Measurements from ENCODE around the gene PIAS4. TPM values are rescaled to one million over a fixed set of nuclear protein-coding genes. Genes with fewer than 3 reads are reported as not detected.

Gene PIAS4
- total RNA-seq, 1 experiment from 2014 or later = 29.3 TPM

DNA sequence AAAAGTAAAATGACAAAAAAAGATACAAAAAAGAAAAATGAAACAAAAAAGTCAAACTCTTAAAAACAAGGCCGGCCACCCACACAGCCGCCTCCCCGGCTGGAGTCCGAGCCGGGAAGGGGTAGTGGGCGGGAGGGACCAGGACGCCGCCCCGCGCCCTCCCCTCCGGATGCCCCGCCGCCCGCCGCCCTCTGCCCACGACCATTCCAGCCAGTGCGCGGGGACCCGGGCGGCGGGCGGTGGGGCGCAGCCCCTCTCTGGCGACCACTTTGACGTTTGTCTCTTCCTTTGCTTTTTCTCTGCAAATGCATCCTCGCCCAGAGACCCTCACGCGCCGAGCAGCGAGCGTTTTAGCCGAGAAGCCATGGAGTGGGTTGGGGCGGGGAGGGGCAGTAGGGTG lies 30.5 kb downstream of the PIAS4 start:
- Mint-ChIP-seq H3K4me1 (ENCODE audit: low read depth, unreplicated experiment) (no peaks in the 10 kb centered on the region), H3K27ac (ENCODE audit: unreplicated experiment) (peak overlapping the region; percentile 44), H3K27me3 (ENCODE audit: unreplicated experiment) (no peaks in the 10 kb centered on the region), H3K4me3 (ENCODE audit: low read depth, unreplicated experiment) (no peak overlapping the region), H3K9me3 (ENCODE audit: low read depth, unreplicated experiment) (no peaks in the 10 kb centered on the region), H3K36me3 (ENCODE audit: insufficient read depth, unreplicated experiment) (peaks cover 52% of the 10 kb centered on the region)
- TF ChIP-seq CTCF (IDR thresholded peaks at IDR 0.05; ENCODE audit: unreplicated experiment) = no peak
- no TSS peak for BruUV-seq (replicated peaks)
- CTCF ChIA-PET = no interaction called here
- no peak for DNase-seq
- intact Hi-C loops (cut with micrococcal nuclease; ENCODE audit: unreplicated experiment) = no loop called here

GRCh38 chr19:4038661-4039423 lies 31.3 kb downstream of the PIAS4 start:
- H3K27ac Mint-ChIP-seq (ENCODE audit: unreplicated experiment) = peak overlapping the region; percentile 44
- intact Hi-C loops (cut with micrococcal nuclease; ENCODE audit: unreplicated experiment) = no loop called here
- no peaks in the 10 kb centered on the region for H3K27me3 Mint-ChIP-seq (ENCODE audit: unreplicated experiment)
- BruUV-seq (replicated peaks) = TSS peak; percentile 26
- no peak overlapping the region for H3K4me3 Mint-ChIP-seq (ENCODE audit: low read depth, unreplicated experiment)
- no peaks in the 10 kb centered on the region for H3K4me1 Mint-ChIP-seq (ENCODE audit: low read depth, unreplicated experiment)
- H3K36me3 Mint-ChIP-seq (ENCODE audit: insufficient read depth, unreplicated experiment) = peaks cover 59% of the 10 kb centered on the region
- H3K9me3 Mint-ChIP-seq (ENCODE audit: low read depth, unreplicated experiment) = no peaks in the 10 kb centered on the region
- TF ChIP-seq CTCF (IDR thresholded peaks at IDR 0.05; ENCODE audit: unreplicated experiment) = no peak
- no peak for DNase-seq
- CTCF ChIA-PET = no interaction called here

GRCh38 chr19:4042064-4042730 lies 34.7 kb downstream of the PIAS4 start:
- Mint-ChIP-seq H3K4me3 (ENCODE audit: low read depth, unreplicated experiment) (peak overlapping the region; percentile 44), H3K27ac (ENCODE audit: unreplicated experiment) (peak overlapping the region; percentile 61), H3K9me3 (ENCODE audit: low read depth, unreplicated experiment) (no peaks in the 10 kb centered on the region), H3K36me3 (ENCODE audit: insufficient read depth, unreplicated experiment) (peaks cover 84% of the 10 kb centered on the region), H3K27me3 (ENCODE audit: unreplicated experiment) (no peaks in the 10 kb centered on the region), H3K4me1 (ENCODE audit: low read depth, unreplicated experiment) (no peaks in the 10 kb centered on the region)
- CTCF ChIA-PET = interaction anchor here (1.0 kb wide), 1 partner anchor 165 kb away, joined by 3 read pairs; no protein-coding TSS in a partner anchor
- no peak for DNase-seq
- BruUV-seq (replicated peaks) = no TSS peak
- TF ChIP-seq CTCF (IDR thresholded peaks at IDR 0.05; ENCODE audit: unreplicated experiment) = no peak
- intact Hi-C loops (cut with micrococcal nuclease; ENCODE audit: unreplicated experiment) = no loop called here

- intact Hi-C loops (cut with micrococcal nuclease; ENCODE audit: unreplicated experiment) = no loop called here
- peak; percentile 80 for DNase-seq
- Mint-ChIP-seq H3K9me3 (ENCODE audit: low read depth, unreplicated experiment) (no peaks in the 10 kb centered on the region), H3K36me3 (ENCODE audit: insufficient read depth, unreplicated experiment) (peaks cover 87% of the 10 kb centered on the region), H3K4me3 (ENCODE audit: low read depth, unreplicated experiment) (peak overlapping the region; percentile 44), H3K4me1 (ENCODE audit: low read depth, unreplicated experiment) (no peaks in the 10 kb centered on the region), H3K27me3 (ENCODE audit: unreplicated experiment) (no peaks in the 10 kb centered on the region), H3K27ac (ENCODE audit: unreplicated experiment) (peak overlapping the region; percentile 61)
- CTCF ChIA-PET = interaction anchor here (1.0 kb wide), 1 partner anchor 164 kb away, joined by 3 read pairs; no protein-coding TSS in a partner anchor
- TF ChIP-seq CTCF (IDR thresholded peaks at IDR 0.05; ENCODE audit: unreplicated experiment) = no peak
- BruUV-seq (replicated peaks) = no TSS peak
Observed at GRCh38 chr19:4042731-4043082, 35.2 kb downstream of the PIAS4 start.

Data from Calu3 (cell line).